GM21717 (cell line): ENCODE results near the gene KCNJ6.
"Not testable (repeated sequence)": the region's sequence is repeated elsewhere in the genome, so short reads cannot be mapped to it uniquely, and the experiment has no call there.

Experiments used
- ATAC-seq: cut with Tn5 transposase; IDR thresholded peaks from one replicate; pipeline ENCODE4 v1.9.1; 2021; ENCODE audit warnings: mild to moderate bottlenecking, moderate library complexity; ENCODE audit not compliant: unreplicated experiment

The KCNJ6 gene

GRCh38 chr21:37658121-37658816 lies 258.0 kb downstream of the KCNJ6 start:
- no peak for ATAC-seq

GRCh38 chr21:37656899-37657298 lies 259.4 kb downstream of the KCNJ6 start:
- ATAC-seq = no peak

GRCh38 chr21:37655611-37656300 lies 260.5 kb downstream of the KCNJ6 start:
- ATAC-seq = no peak

- ATAC-seq = no peak
Measured at GRCh38 chr21:37654596-37654995, 261.7 kb downstream of the KCNJ6 start.

DNA sequence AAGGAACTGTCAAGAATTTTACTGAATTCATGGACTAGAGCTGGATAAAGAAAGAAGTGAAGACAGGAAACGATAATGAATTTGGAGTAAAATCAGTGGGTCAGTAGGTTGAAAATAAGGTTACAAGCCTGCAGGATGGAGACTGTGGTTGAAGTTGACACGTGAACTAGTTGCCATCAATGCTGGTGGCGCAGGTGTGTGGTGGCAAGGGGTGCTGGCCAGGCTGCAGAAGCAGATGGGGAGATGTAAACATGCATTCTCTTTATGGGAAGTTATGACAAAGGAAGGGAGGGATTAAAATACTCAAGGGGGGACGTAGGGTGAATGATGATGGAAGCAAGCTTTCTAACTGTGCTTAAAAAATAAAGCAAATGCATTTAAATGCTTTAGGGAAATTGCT lies 263.1 kb downstream of the KCNJ6 start:
- ATAC-seq = no peak

DNA sequence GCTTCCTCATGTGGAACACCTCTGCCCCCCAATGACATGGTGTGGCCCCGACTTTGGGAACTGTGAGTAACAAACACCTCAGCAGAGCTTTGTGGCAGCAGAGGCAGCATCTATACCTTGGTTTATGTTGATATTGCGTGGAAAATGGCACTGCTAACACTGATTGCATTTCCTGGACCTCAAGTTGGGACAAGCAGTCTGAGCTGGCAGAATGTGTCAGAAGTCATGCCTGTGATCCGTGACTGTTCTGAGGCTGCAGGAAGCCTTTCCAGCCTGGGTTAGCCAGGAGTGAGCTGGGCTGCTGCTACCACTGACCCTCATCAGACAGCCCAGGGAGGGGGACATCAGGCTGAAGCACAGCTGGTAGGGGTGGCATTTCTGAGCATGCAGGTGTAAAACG lies 268.5 kb downstream of the KCNJ6 start:
- ATAC-seq = no peak

GRCh38 chr21:37646761-37647160 lies 269.5 kb downstream of the KCNJ6 start:
- not testable (repeated sequence) for ATAC-seq

- ATAC-seq = no peak
Measured at GRCh38 chr21:37645848-37646247, 270.4 kb downstream of the KCNJ6 start.

DNA sequence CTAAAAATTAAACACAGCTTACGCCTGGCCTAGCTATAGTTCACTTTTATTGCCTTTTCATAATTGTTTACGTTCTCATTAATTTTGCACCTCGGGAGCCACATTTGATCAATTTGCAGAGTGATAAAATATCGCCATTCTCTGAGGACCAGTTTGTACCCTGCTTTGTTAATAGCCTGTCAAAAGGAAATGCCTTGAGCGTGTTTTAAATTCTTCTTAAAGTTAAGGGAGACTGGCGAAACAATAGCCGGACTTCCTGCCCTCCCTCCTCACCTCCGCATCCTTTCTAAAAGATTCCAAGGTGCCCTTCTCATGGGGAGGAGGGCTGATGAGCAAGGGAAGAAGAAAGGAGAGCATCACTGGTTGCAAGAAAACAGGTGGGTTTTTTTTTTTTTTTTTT lies 271.6 kb downstream of the KCNJ6 start:
- ATAC-seq = no peak

- not testable (repeated sequence) for ATAC-seq
Measured at GRCh38 chr21:37643862-37644261, 272.4 kb downstream of the KCNJ6 start.

DNA sequence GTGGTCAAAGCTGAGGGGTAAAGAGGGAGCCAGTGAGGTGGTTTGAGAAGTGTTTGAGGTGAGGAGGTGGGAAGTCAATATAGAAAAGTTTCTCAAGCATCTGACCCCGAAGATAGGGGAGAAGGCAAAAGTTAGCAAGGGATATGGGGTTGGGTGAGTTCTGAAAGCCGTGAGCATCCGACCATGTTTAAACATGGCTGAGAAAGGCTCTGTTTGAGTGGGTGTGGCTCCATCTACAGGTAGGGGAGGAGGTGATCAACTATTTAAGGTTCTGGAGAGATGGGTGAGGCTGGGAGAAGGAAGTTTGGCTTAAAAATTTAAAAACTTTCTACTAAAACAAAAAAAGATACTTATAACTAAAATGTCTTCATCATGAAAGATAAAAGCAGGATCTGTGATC lies 273.8 kb downstream of the KCNJ6 start:
- no peak for ATAC-seq

DNA sequence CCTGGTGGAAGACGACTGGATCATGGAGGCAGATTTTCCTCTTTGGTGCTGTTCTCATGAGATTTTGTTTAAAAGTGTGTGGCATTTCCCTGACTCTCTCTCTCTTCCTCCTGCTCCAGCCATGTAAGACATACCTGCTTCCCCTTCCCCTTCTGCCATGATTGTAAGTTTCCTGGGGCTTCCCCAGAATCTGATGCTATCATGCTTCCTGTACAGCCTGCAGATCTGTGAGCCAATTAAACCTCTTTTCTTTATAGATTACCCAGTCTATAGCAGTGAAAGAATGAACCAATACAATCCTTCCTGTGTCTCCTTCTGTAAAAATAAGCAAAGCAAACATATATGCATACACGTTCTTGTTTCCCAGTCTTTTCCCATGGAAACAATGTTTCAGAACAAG lies 276.5 kb downstream of the KCNJ6 start:
- ATAC-seq = no peak

- ATAC-seq = no peak
Measured at GRCh38 chr21:37636152-37636860, 280.0 kb downstream of the KCNJ6 start.

GRCh38 chr21:37631319-37632117 lies 284.7 kb downstream of the KCNJ6 start:
- ATAC-seq = peak; percentile 70

GRCh38 chr21:37630872-37631271 lies 285.4 kb downstream of the KCNJ6 start:
- ATAC-seq = no peak

DNA sequence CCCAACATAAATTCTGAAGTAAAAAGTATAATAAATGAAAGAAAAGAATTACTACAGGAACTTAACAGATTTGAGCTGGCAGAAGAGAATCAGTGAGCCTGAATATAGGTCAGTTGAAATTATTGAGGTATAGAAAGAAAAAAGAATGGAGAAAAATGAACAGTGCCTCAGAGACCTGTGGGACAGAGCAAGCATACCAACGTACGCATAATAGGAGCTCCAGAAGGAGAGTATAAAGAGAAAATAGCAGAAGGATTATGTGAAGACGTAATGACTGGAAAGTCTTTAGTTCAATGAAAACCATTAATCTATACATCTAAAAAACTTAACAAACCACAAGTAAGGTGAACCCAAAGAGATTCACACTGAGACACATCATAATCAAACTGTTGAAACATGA lies 287.9 kb downstream of the KCNJ6 start:
- no peak for ATAC-seq

- no peak for ATAC-seq
Measured at GRCh38 chr21:37627561-37627960, 288.7 kb downstream of the KCNJ6 start.

DNA sequence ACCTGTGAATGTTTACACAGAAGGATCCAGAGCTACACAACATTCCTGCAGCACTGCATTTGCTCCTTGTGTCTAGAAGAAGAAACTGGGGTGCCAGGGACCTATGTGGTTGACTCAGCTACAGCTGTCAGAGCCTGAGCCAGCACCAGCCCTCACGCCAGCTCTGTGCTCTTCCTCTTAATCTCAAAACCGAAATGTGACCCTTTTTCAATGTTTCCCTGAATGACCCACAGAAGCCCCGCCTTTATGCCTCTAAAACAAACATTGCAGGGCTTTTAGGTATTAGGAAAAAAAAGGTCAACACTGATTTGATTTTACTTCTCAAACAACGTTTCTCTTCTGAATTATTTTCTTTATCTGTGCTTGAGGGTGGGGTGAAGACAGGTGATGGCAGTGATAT lies 289.2 kb downstream of the KCNJ6 start:
- no peak for ATAC-seq

- ATAC-seq = no peak
Measured at GRCh38 chr21:37626320-37626719, 289.9 kb downstream of the KCNJ6 start.

DNA sequence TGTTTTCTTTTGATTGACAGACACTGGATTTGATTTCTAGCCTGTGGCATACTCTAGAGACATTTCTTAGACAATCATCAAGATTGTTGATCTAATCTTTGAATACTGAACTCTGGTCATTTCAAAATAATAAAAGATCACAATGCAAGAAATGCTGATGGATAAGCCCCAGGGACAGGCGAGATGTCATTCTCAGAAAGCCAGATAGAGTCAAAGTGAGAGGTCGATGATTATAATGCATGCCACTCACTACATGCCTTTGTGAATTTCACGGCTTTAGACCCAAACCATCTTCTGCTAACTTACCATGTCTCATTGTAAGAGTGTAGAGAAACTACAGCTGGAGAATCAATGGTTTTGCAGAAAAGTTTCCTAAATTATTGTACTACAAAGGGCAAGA lies 292.6 kb downstream of the KCNJ6 start:
- no peak for ATAC-seq

- no peak for ATAC-seq
Measured at GRCh38 chr21:37623183-37623582, 293.1 kb downstream of the KCNJ6 start.
